ENCODE measurements around the gene NEUROD1. TPM values are rescaled to one million over a fixed set of nuclear protein-coding genes. Genes with fewer than 3 reads are reported as not detected.

The NEUROD1 gene
- total and polyA plus RNA-seq, 9 donors: 0.19 to 1.3 TPM; not detected in 7

- no peaks in the 10 kb centered on the region for H3K27me3 ChIP-seq (ENCODE audit: control insufficient read depth, insufficient read depth, low read length)
- no peaks in the 10 kb centered on the region for H3K9me3 ChIP-seq (replicated peaks; ENCODE audit: control insufficient read depth, low read depth, low read length)
- no peaks in the 10 kb centered on the region for H3K36me3 ChIP-seq (ENCODE audit: control insufficient read depth, insufficient read depth, low read length)
- H3K27ac ChIP-seq (ENCODE audit: low read length): no peak overlapping the region
- H3K4me1 ChIP-seq (ENCODE audit: control insufficient read depth, insufficient read depth, low read length): no peaks in the 10 kb centered on the region
- 44% methylated on average over 2 of the region's 4 CpGs for WGBS (ENCODE audit: insufficient coverage)
- H3K4me3 ChIP-seq (ENCODE audit: low read length): no peak overlapping the region
- DNase-seq: no peak
These were observed 38.2 kb downstream of the NEUROD1 start for GRCh38 chr2:181642086-181642485.

GRCh38 chr2:181639686-181640085 is 40.6 kb downstream of the NEUROD1 start:
- Histone ChIP-seq H3K9me3 (replicated peaks; ENCODE audit: control insufficient read depth, low read depth, low read length) (no peaks in the 10 kb centered on the region), H3K4me3 (ENCODE audit: low read length) (no peak overlapping the region), H3K27ac (ENCODE audit: low read length) (no peak overlapping the region), H3K36me3 (ENCODE audit: control insufficient read depth, insufficient read depth, low read length) (no peaks in the 10 kb centered on the region), H3K27me3 (ENCODE audit: control insufficient read depth, insufficient read depth, low read length) (no peaks in the 10 kb centered on the region), H3K4me1 (ENCODE audit: control insufficient read depth, insufficient read depth, low read length) (no peaks in the 10 kb centered on the region)
- DNase-seq: no peak
- 35% methylated on average over 1 of the region's 1 CpG for WGBS (ENCODE audit: insufficient coverage)

- no peak for DNase-seq
- no peaks in the 10 kb centered on the region for H3K4me1 ChIP-seq (ENCODE audit: control insufficient read depth, insufficient read depth, low read length)
- WGBS (ENCODE audit: insufficient coverage): 60% methylated on average over 1 of the region's 4 CpGs
- no peak overlapping the region for H3K4me3 ChIP-seq (ENCODE audit: low read length)
- no peaks in the 10 kb centered on the region for H3K36me3 ChIP-seq (ENCODE audit: control insufficient read depth, insufficient read depth, low read length)
- H3K27ac ChIP-seq (ENCODE audit: low read length): no peak overlapping the region
- H3K27me3 ChIP-seq (ENCODE audit: control insufficient read depth, insufficient read depth, low read length): no peaks in the 10 kb centered on the region
- H3K9me3 ChIP-seq (replicated peaks; ENCODE audit: control insufficient read depth, low read depth, low read length): no peaks in the 10 kb centered on the region
These were observed 47.5 kb downstream of the NEUROD1 start for GRCh38 chr2:181632733-181633401.

GRCh38 chr2:181628590-181629585 is 51.4 kb downstream of the NEUROD1 start:
- Histone ChIP-seq H3K27me3 (ENCODE audit: control insufficient read depth, insufficient read depth, low read length) (no peaks in the 10 kb centered on the region), H3K4me3 (ENCODE audit: low read length) (no peak overlapping the region), H3K27ac (ENCODE audit: low read length) (no peak overlapping the region), H3K4me1 (ENCODE audit: control insufficient read depth, insufficient read depth, low read length) (no peaks in the 10 kb centered on the region), H3K9me3 (replicated peaks; ENCODE audit: control insufficient read depth, low read depth, low read length) (no peaks in the 10 kb centered on the region), H3K36me3 (ENCODE audit: control insufficient read depth, insufficient read depth, low read length) (no peaks in the 10 kb centered on the region)
- no peak for DNase-seq
- WGBS (ENCODE audit: insufficient coverage): no CpG with 5 or more reads among the region's 3 CpGs

DNA sequence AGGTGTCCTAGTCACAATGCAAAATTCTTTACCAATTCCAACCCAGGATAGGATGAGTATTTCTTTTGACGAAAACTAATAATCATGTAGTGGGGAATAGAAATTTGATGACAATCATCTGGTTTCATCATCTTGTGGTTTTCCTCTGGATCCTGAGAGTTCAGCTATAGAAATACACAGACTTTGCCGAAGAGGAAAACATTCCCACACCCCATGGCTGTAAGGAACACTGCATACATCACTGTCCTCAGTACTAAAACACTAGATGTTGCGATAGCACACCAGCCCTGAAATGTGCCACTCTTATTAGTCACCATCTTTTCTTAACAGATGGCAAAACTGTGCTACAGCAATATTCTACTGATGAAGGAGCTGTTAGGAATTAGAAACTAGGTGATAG is 52.8 kb downstream of the NEUROD1 start:
- H3K36me3 ChIP-seq (ENCODE audit: control insufficient read depth, insufficient read depth, low read length): no peaks in the 10 kb centered on the region
- no peak for DNase-seq
- WGBS (ENCODE audit: insufficient coverage): 33% methylated on average over 1 of the region's 3 CpGs
- no peak overlapping the region for H3K4me3 ChIP-seq (ENCODE audit: low read length)
- no peak overlapping the region for H3K27ac ChIP-seq (ENCODE audit: low read length)
- no peaks in the 10 kb centered on the region for H3K9me3 ChIP-seq (replicated peaks; ENCODE audit: control insufficient read depth, low read depth, low read length)
- H3K4me1 ChIP-seq (ENCODE audit: control insufficient read depth, insufficient read depth, low read length): no peaks in the 10 kb centered on the region
- H3K27me3 ChIP-seq (ENCODE audit: control insufficient read depth, insufficient read depth, low read length): no peaks in the 10 kb centered on the region

DNA sequence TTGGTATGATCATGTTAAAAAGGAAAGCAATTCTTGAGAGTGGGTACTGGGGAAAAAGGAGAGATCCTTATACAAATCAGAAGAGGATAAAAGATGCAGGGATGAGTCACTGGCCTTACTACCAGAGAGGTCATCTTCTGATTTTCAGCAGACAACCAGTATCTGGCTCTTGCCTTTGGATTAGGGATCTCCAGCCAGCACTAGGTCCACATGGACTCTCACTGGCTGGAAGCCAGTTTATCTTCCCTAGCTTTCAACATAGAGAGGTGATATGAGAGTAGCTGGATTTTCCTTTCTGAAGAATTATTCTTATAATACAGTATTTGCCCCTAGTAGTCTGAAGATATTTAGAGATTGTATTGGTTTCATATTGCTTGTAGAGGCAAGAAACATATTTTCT is 53.6 kb downstream of the NEUROD1 start:
- H3K36me3 ChIP-seq (ENCODE audit: control insufficient read depth, insufficient read depth, low read length): no peaks in the 10 kb centered on the region
- H3K4me1 ChIP-seq (ENCODE audit: control insufficient read depth, insufficient read depth, low read length): no peaks in the 10 kb centered on the region
- no peaks in the 10 kb centered on the region for H3K9me3 ChIP-seq (replicated peaks; ENCODE audit: control insufficient read depth, low read depth, low read length)
- no peaks in the 10 kb centered on the region for H3K27me3 ChIP-seq (ENCODE audit: control insufficient read depth, insufficient read depth, low read length)
- H3K4me3 ChIP-seq (ENCODE audit: low read length): no peak overlapping the region
- no peak for DNase-seq
- H3K27ac ChIP-seq (ENCODE audit: low read length): no peak overlapping the region

Other genes with a start within 250 kb of the NEUROD1 start
- gene ITGA4, start 223.1 kb downstream of the NEUROD1 start, total RNA-seq: 19.5 TPM
- 10 to 100 TPM in 7 of 8 donors, 1 to 10 TPM in 1; 8.6 to 32.6 (median 22.6) TPM for gene ITGA4, start 223.1 kb downstream of the NEUROD1 start, polyA plus RNA-seq (ENCODE audit: insufficient read depth in 1 of 8, insufficient read length in 8 of 8, low replicate concordance in 1 of 8)
- gene CERKL, start 23.4 kb downstream of the NEUROD1 start, total RNA-seq: not detected
- 1 to 10 TPM; 5.9 to 9.8 (median 7.8) TPM for gene CERKL, start 23.4 kb downstream of the NEUROD1 start, polyA plus RNA-seq (ENCODE audit: insufficient read depth in 1 of 8, insufficient read length in 8 of 8, low replicate concordance in 1 of 8)
- gene ITPRID2, start 211.2 kb upstream of the NEUROD1 start, total RNA-seq: 51.6 TPM
- 10 to 100 TPM; 44.2 to 68.8 (median 47.9) TPM for gene ITPRID2, start 211.2 kb upstream of the NEUROD1 start, polyA plus RNA-seq (ENCODE audit: insufficient read depth in 1 of 8, insufficient read length in 8 of 8, low replicate concordance in 1 of 8)